ENCODE measurements around the gene FAR2. TPM values are rescaled to one million over a fixed set of nuclear protein-coding genes. Genes with fewer than 3 reads are reported as not detected.
"Not testable (repeated sequence)": the region's sequence is repeated elsewhere in the genome, so short reads cannot be mapped to it uniquely, and the experiment has no call there.

The FAR2 gene
- total RNA-seq, 1 donor from 2014 or later = 3.8 TPM

- H3K4me1 Mint-ChIP-seq (ENCODE audit: low read depth) = no peaks in the 10 kb centered on the region
- H3K27me3 Mint-ChIP-seq (ENCODE audit: low read depth) = no peaks in the 10 kb centered on the region
- DNase-seq (ENCODE audit: low spot score) = no peak
- H3K4me3 Mint-ChIP-seq (ENCODE audit: low read depth) = no peak overlapping the region
- intact Hi-C loops (cut with micrococcal nuclease) = no loop called here
- no peaks in the 10 kb centered on the region for H3K36me3 Mint-ChIP-seq (ENCODE audit: low read depth)
- H3K9me3 Mint-ChIP-seq = no peaks in the 10 kb centered on the region
- no peak overlapping the region for H3K27ac Mint-ChIP-seq
These were observed 106.0 kb downstream of the FAR2 start for GRCh38 chr12:29255042-29255441.

DNA sequence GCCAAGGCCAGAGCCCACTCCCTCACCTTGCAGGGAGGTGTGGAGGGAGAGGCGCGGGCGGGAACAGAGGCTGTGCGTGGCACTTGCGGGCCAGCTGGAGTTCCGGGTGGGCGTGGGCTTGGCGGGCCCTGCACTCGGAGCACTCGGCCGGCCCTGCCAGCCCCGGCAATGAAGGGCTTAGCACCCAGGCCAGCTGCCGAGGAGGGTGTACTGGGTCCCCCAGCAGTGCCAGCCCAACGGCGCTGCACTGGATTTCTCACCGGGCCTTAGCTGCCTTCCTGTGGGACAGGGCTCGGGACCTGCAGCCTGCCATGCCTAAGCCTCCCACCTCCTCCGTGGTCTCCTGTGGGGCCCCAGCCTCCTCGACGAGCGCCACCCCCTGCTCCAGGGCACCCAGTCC is 107.5 kb downstream of the FAR2 start:
- H3K9me3 Mint-ChIP-seq = peaks cover 12% of the 10 kb centered on the region
- H3K36me3 Mint-ChIP-seq (ENCODE audit: low read depth) = no peaks in the 10 kb centered on the region
- H3K4me1 Mint-ChIP-seq (ENCODE audit: low read depth) = no peaks in the 10 kb centered on the region
- intact Hi-C loops (cut with micrococcal nuclease) = no loop called here
- H3K27me3 Mint-ChIP-seq (ENCODE audit: low read depth) = no peaks in the 10 kb centered on the region
- H3K27ac Mint-ChIP-seq = no peak overlapping the region
- no peak for DNase-seq (ENCODE audit: low spot score)
- H3K4me3 Mint-ChIP-seq (ENCODE audit: low read depth) = no peak overlapping the region

DNA sequence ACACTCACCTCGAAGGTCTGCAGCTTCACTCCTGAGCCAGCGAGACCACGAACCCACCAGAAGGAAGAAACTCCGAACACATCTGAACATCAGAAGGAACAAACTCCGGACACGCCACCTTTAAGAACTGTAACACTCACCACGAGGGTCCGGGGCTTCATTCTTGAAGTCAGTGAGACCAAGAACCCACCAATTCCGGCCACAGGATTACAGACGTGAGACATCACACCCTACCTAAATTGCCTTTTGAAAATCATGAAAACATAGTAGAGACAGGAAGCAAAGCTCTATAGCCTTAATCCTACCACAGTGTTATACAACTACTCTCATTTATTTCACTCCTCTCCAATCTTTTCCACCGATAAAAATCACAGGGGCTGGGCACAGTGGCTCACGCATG is 108.6 kb downstream of the FAR2 start:
- H3K4me3 Mint-ChIP-seq (ENCODE audit: low read depth); intact Hi-C loops (cut with micrococcal nuclease); H3K27me3 Mint-ChIP-seq (ENCODE audit: low read depth); DNase-seq (ENCODE audit: low spot score); H3K36me3 Mint-ChIP-seq (ENCODE audit: low read depth); H3K4me1 Mint-ChIP-seq (ENCODE audit: low read depth); H3K27ac Mint-ChIP-seq: not testable (repeated sequence)
- peaks cover 18% of the 10 kb centered on the region for H3K9me3 Mint-ChIP-seq

- Mint-ChIP-seq H3K36me3 (ENCODE audit: low read depth) (no peaks in the 10 kb centered on the region), H3K27ac (no peak overlapping the region), H3K9me3 (peaks cover 25% of the 10 kb centered on the region), H3K4me1 (ENCODE audit: low read depth) (no peaks in the 10 kb centered on the region), H3K27me3 (ENCODE audit: low read depth) (peaks cover 3% of the 10 kb centered on the region), H3K4me3 (ENCODE audit: low read depth) (no peak overlapping the region)
- intact Hi-C loops (cut with micrococcal nuclease) = no loop called here
- no peak for DNase-seq (ENCODE audit: low spot score)
These were observed 115.3 kb downstream of the FAR2 start for GRCh38 chr12:29264424-29264823.

DNA sequence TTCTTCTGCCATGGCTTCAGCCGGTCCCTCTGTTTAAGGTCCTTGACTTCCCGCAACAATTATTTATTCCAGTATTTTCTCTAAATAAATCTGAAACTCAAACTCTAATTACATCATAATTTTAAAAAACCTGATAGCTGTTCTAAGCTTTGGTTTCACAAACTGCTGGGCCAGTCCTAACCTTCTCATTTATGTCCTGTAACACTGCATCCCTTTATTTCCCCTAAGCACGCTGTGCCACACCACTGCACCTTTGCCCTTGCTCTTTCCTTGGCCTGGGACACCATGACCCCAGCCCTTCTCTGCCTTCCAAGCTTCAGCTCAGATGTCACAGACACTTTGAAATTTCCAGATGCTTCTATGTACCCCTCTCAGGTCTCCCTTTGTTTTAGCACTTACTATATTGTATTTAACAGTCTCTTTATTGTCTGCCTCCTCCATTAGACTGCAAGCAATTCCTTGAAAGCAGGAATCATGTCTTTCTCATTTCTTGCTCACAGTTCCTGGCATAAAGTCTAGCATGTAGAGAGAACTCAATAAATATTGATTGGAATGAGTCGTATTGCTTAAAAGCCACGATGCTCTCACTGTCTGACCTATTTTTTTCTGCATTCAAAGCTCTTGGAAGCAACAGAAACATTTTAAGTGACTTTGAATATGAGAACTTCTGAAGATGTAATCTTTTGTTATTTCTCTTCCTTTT is 120.8 kb downstream of the FAR2 start:
- H3K4me3 Mint-ChIP-seq (ENCODE audit: low read depth) = no peak overlapping the region
- no peaks in the 10 kb centered on the region for H3K9me3 Mint-ChIP-seq
- intact Hi-C loops (cut with micrococcal nuclease) = no loop called here
- H3K4me1 Mint-ChIP-seq (ENCODE audit: low read depth) = no peaks in the 10 kb centered on the region
- no peaks in the 10 kb centered on the region for H3K36me3 Mint-ChIP-seq (ENCODE audit: low read depth)
- no peak for DNase-seq (ENCODE audit: low spot score)
- H3K27ac Mint-ChIP-seq = no peak overlapping the region
- peaks cover 2% of the 10 kb centered on the region for H3K27me3 Mint-ChIP-seq (ENCODE audit: low read depth)

DNA sequence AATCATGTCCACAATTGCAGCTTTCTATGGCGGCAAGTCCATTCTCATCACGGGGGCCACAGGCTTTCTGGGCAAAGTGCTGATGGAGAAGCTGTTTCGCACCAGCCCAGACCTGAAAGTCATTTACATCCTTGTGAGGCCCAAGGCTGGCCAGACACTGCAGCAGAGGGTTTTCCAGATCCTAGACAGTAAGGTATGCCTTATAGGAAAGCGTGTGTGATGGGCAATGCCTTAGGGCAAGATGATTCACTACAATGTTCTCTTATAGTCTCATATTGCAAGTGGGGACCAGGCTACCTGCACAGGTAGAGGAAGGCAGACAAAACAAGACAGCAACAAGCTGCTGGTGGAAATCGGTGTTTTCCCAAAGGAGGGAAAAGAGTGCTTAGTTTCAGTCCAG is 121.4 kb downstream of the FAR2 start:
- DNase-seq (ENCODE audit: low spot score) = no peak

GRCh38 chr12:29273178-29273843 is 124.2 kb downstream of the FAR2 start:
- H3K27me3 Mint-ChIP-seq (ENCODE audit: low read depth) = no peaks in the 10 kb centered on the region
- no peaks in the 10 kb centered on the region for H3K36me3 Mint-ChIP-seq (ENCODE audit: low read depth)
- H3K27ac Mint-ChIP-seq = no peak overlapping the region
- DNase-seq (ENCODE audit: low spot score) = no peak
- intact Hi-C loops (cut with micrococcal nuclease) = no loop called here
- no peak overlapping the region for H3K4me3 Mint-ChIP-seq (ENCODE audit: low read depth)
- H3K9me3 Mint-ChIP-seq = no peaks in the 10 kb centered on the region
- H3K4me1 Mint-ChIP-seq (ENCODE audit: low read depth) = no peaks in the 10 kb centered on the region

More for the DNA sequence above, 121.4 kb downstream of the FAR2 start:
- intact Hi-C loops (cut with micrococcal nuclease) = no loop called here
- peaks cover 2% of the 10 kb centered on the region for H3K27me3 Mint-ChIP-seq (ENCODE audit: low read depth)
- no peaks in the 10 kb centered on the region for H3K36me3 Mint-ChIP-seq (ENCODE audit: low read depth)
- H3K4me3 Mint-ChIP-seq (ENCODE audit: low read depth) = no peak overlapping the region
- no peaks in the 10 kb centered on the region for H3K4me1 Mint-ChIP-seq (ENCODE audit: low read depth)
- H3K27ac Mint-ChIP-seq = no peak overlapping the region
- H3K9me3 Mint-ChIP-seq = no peaks in the 10 kb centered on the region

- intact Hi-C loops (cut with micrococcal nuclease) = no loop called here
These were observed 126.8 kb downstream of the FAR2 start for GRCh38 chr12:29275834-29276233.

DNA sequence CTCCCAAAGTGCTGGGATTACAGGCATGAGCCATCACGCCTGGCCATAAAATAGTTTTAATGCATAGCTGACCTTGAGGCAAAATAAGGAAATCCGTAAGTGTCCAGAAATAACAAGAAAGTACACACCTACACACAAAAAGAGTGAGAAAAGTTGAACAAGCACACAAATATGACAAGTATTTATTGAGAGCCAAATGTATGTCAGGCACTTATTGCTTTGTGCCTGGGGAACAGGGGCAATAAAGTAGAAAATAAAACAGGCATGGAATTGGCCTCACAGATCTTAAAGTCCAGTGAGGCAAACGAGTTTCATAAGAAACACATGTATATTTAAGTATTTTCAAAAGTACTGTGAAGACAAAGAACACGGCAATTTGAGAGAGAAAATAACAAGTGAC is 128.2 kb downstream of the FAR2 start:
- no peaks in the 10 kb centered on the region for H3K36me3 Mint-ChIP-seq (ENCODE audit: low read depth)
- H3K4me3 Mint-ChIP-seq (ENCODE audit: low read depth) = no peak overlapping the region
- H3K27me3 Mint-ChIP-seq (ENCODE audit: low read depth) = peaks cover 2% of the 10 kb centered on the region
- no peaks in the 10 kb centered on the region for H3K4me1 Mint-ChIP-seq (ENCODE audit: low read depth)
- H3K27ac Mint-ChIP-seq = no peak overlapping the region
- no peak for DNase-seq (ENCODE audit: low spot score)
- intact Hi-C loops (cut with micrococcal nuclease) = no loop called here
- no peaks in the 10 kb centered on the region for H3K9me3 Mint-ChIP-seq

More at GRCh38 chr12:29275834-29276233, 126.8 kb downstream of the FAR2 start:
- no peak for DNase-seq (ENCODE audit: low spot score)
- H3K9me3 Mint-ChIP-seq = no peaks in the 10 kb centered on the region
- H3K4me3 Mint-ChIP-seq (ENCODE audit: low read depth) = no peak overlapping the region
- no peaks in the 10 kb centered on the region for H3K36me3 Mint-ChIP-seq (ENCODE audit: low read depth)
- H3K27ac Mint-ChIP-seq = no peak overlapping the region
- H3K27me3 Mint-ChIP-seq (ENCODE audit: low read depth) = no peaks in the 10 kb centered on the region
- no peaks in the 10 kb centered on the region for H3K4me1 Mint-ChIP-seq (ENCODE audit: low read depth)

- DNase-seq (ENCODE audit: low spot score) = no peak
- intact Hi-C loops (cut with micrococcal nuclease) = no loop called here
- Mint-ChIP-seq H3K27ac (no peak overlapping the region), H3K27me3 (ENCODE audit: low read depth) (peaks cover 2% of the 10 kb centered on the region), H3K4me3 (ENCODE audit: low read depth) (no peak overlapping the region), H3K9me3 (no peaks in the 10 kb centered on the region), H3K4me1 (ENCODE audit: low read depth) (no peaks in the 10 kb centered on the region), H3K36me3 (ENCODE audit: low read depth) (no peaks in the 10 kb centered on the region)
These were observed 129.8 kb downstream of the FAR2 start for GRCh38 chr12:29278673-29279420.

DNA sequence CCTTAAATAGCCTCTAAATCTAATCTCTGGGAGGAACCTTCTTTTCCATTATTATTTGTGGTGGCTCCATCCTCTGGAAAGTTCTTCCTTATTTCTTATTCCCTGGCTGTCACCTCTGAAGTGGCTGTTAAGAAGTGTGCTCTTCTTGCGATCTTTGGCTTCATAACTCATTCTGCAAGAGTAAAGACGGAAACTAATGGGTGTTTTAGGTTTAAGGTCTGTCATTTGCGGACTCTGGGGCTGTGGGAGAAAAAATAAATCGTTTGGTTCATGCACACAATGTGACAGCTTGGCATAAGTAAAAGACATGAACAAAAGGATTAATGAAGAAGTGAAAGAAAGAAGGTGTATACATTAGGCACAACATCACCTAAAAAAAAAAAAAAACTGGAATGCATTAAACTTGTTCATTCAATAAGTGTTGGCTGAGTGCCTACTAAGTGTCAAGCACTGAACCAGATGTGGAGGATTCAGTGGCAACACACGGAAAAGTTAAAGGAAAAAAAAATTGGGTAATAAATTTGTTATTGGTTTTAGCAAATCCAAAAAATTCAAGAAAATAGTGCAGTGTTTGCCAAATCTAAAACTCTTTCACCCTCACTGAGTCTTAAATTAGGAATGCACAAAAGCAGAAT is 132.4 kb downstream of the FAR2 start:
- intact Hi-C loops (cut with micrococcal nuclease) = no loop called here
- H3K9me3 Mint-ChIP-seq = no peaks in the 10 kb centered on the region
- no peak overlapping the region for H3K27ac Mint-ChIP-seq
- peaks cover 2% of the 10 kb centered on the region for H3K27me3 Mint-ChIP-seq (ENCODE audit: low read depth)
- H3K4me1 Mint-ChIP-seq (ENCODE audit: low read depth) = no peaks in the 10 kb centered on the region
- H3K36me3 Mint-ChIP-seq (ENCODE audit: low read depth) = no peaks in the 10 kb centered on the region
- H3K4me3 Mint-ChIP-seq (ENCODE audit: low read depth) = no peak overlapping the region
- no peak for DNase-seq (ENCODE audit: low spot score)

DNA sequence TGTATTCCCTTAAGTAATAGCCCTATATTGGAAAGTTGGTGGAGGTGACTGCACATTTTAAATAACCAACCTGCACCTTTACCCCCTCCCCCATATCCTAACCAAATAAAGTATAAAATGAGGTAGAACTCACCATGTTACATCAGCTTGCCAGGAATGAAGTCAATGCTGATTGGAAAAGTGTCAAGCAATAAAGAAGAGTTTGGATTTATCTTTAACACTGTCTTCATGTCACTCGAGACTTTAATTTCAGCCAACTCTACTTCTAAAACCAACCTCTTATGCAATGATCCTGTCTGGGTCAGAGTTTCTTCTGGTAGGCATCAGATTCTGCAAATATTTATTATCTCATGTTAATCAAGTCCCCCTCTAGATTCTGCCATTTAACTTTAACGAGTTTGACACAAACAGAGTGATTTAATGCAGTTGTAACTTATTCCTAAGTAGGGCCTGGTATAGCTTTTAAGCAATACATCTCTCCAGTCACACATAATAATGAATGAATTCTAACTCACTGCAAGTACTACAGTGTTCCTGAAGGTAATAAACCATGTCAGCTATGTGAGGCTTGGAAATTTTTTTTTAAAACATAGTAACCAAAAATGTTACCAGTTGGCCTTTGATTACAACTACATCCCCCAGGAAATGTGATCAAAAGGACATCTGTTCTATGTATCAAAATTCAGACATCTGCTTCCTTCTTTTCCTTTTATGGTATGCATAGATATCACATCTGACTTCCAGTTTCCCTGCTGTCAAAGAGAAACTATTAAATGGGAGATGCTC is 133.1 kb downstream of the FAR2 start:
- Mint-ChIP-seq H3K36me3 (ENCODE audit: low read depth) (no peaks in the 10 kb centered on the region), H3K4me3 (ENCODE audit: low read depth) (no peak overlapping the region), H3K9me3 (no peaks in the 10 kb centered on the region), H3K4me1 (ENCODE audit: low read depth) (no peaks in the 10 kb centered on the region), H3K27me3 (ENCODE audit: low read depth) (peaks cover 2% of the 10 kb centered on the region), H3K27ac (no peak overlapping the region)
- intact Hi-C loops (cut with micrococcal nuclease) = no loop called here
- no peak for DNase-seq (ENCODE audit: low spot score)
